H9 (cell line): Measurements from ENCODE around the gene SCN3A. TPM values are rescaled to one million over a fixed set of nuclear protein-coding genes. Genes with fewer than 3 reads are reported as not detected.

Source experiments
- DNase-seq: peaks from one replicate; pipeline ENCODE4 v3.0.0-alpha.2; 2017
- H2AFZ ChIP-seq: one replicate; pipeline ENCODE4 v1.6.1; 2013; ENCODE audit warnings: mild to moderate bottlenecking, low read length, control low read depth, moderate library complexity
- H2AK5ac ChIP-seq: 2 replicates; pipeline ENCODE4 v1.6.1; 2013; ENCODE audit warnings: low read length, control low read depth, mixed read lengths; ENCODE audit not compliant: insufficient read length
- H2BK120ac ChIP-seq: one replicate; pipeline ENCODE4 v1.6.1; 2013; ENCODE audit warnings: low read depth, mild to moderate bottlenecking, low read length, control low read depth, inconsistent platforms; ENCODE audit not compliant: poor library complexity, severe bottlenecking
- H2BK12ac ChIP-seq: 2 replicates; pipeline ENCODE4 v1.6.1; 2013; ENCODE audit warnings: low read length, control low read depth, mixed read lengths, low read depth; ENCODE audit not compliant: insufficient read length
- H2BK15ac ChIP-seq: 2 replicates; pipeline ENCODE4 v1.6.1; 2013; ENCODE audit warnings: low read depth, low read length, control low read depth
- H2BK20ac ChIP-seq: one replicate; pipeline ENCODE4 v1.6.1; 2013; ENCODE audit warnings: low read depth, mild to moderate bottlenecking, low read length, control low read depth, inconsistent platforms; ENCODE audit not compliant: poor library complexity, severe bottlenecking
- H2BK5ac ChIP-seq: 2 replicates; pipeline ENCODE4 v1.6.1; 2013; ENCODE audit warnings: low read length, control low read depth, mixed read lengths; ENCODE audit not compliant: insufficient read length
- H3K14ac ChIP-seq: 2 replicates; pipeline ENCODE4 v1.6.1; 2013; ENCODE audit warnings: low read length, control low read depth; ENCODE audit not compliant: insufficient read depth
- H3K18ac ChIP-seq: 2 replicates; pipeline ENCODE4 v1.6.1; 2013; ENCODE audit warnings: low read depth, mild to moderate bottlenecking, mixed read lengths, low read length, control low read depth; ENCODE audit not compliant: insufficient read length
- H3K23ac ChIP-seq: 2 replicates; pipeline ENCODE4 v1.6.1; 2013; ENCODE audit warnings: low read length, control low read depth, mixed read lengths, low read depth; ENCODE audit not compliant: insufficient read length
- H3K23me2 ChIP-seq: 2 replicates; pipeline ENCODE4 v1.6.1; 2013; ENCODE audit warnings: low read depth, mild to moderate bottlenecking, mixed read lengths, low read length, control low read depth; ENCODE audit not compliant: insufficient read length, poor library complexity, severe bottlenecking
- H3K27ac ChIP-seq: 2 replicates; pipeline ENCODE4 v1.5.1; 2013; ENCODE audit warnings: low read length, control low read depth, mixed read lengths, low read depth; ENCODE audit not compliant: insufficient read length
- H3K27me3 ChIP-seq: 2 replicates; pipeline ENCODE4 v1.6.1; 2013; ENCODE audit warnings: low read length, control low read depth, inconsistent platforms; ENCODE audit not compliant: insufficient read depth
- H3K4ac ChIP-seq: 2 replicates; pipeline ENCODE4 v1.6.1; 2013; ENCODE audit warnings: low read depth, mild to moderate bottlenecking, control low read depth, inconsistent platforms, low read length, moderate library complexity
- H3K4me1 ChIP-seq: 2 replicates; pipeline ENCODE4 v1.6.1; 2013; ENCODE audit warnings: low read length, control low read depth, inconsistent platforms; ENCODE audit not compliant: insufficient read depth
- H3K4me2 ChIP-seq: 2 replicates; pipeline ENCODE4 v1.6.1; 2013; ENCODE audit warnings: low read length, control low read depth, mixed read lengths; ENCODE audit not compliant: insufficient read length, insufficient read depth
- H3K56ac ChIP-seq: 2 replicates; pipeline ENCODE4 v1.6.1; 2013; ENCODE audit warnings: low read depth, mild to moderate bottlenecking, mixed read lengths, low read length, control low read depth; ENCODE audit not compliant: insufficient read length
- H3K79me1 ChIP-seq: 2 replicates; pipeline ENCODE4 v1.6.1; 2013; ENCODE audit warnings: low read depth, mild to moderate bottlenecking, moderate library complexity, low read length, control low read depth, inconsistent platforms; ENCODE audit not compliant: insufficient read depth, poor library complexity, severe bottlenecking
- H3K79me2 ChIP-seq: 2 replicates; pipeline ENCODE4 v1.6.1; 2013; ENCODE audit warnings: low read length, control low read depth, inconsistent platforms; ENCODE audit not compliant: insufficient read depth
- H3K9ac ChIP-seq: 2 replicates; pipeline ENCODE4 v1.6.1; 2013; ENCODE audit warnings: low read length, control low read depth, mixed read lengths; ENCODE audit not compliant: insufficient read length; ENCODE audit errors: extremely low read depth
- H3K9me3 ChIP-seq: one replicate; pipeline ENCODE4 v1.6.1; 2013; ENCODE audit warnings: low read depth, low read length, inconsistent platforms; ENCODE audit not compliant: control insufficient read depth
- H3T11ph ChIP-seq: one replicate; pipeline ENCODE4 v1.6.1; 2013; ENCODE audit warnings: mild to moderate bottlenecking, low read length, control low read depth, inconsistent platforms
- H4K20me1 ChIP-seq: one replicate; pipeline ENCODE4 v1.6.1; 2013; ENCODE audit not compliant: control insufficient read depth, insufficient read length, insufficient read depth
- H4K5ac ChIP-seq: 2 replicates; pipeline ENCODE4 v1.6.1; 2013; ENCODE audit warnings: low read depth, mild to moderate bottlenecking, mixed read lengths, low read length, control low read depth; ENCODE audit not compliant: insufficient read length
- H4K8ac ChIP-seq: replicated peaks from 2 replicates; pipeline ENCODE4 v1.6.1; 2013; ENCODE audit warnings: low read length, control low read depth, mixed read lengths, low read depth; ENCODE audit not compliant: insufficient read length
- H4K91ac ChIP-seq: 2 replicates; pipeline ENCODE4 v1.6.1; 2013; ENCODE audit warnings: low read depth, mild to moderate bottlenecking, moderate library complexity, mixed read lengths, low read length, control low read depth; ENCODE audit not compliant: insufficient read length
- H3K27ac Mint-ChIP-seq, 3 experiments: 2 replicates in 2 of 3; 3 replicates in 1 of 3; pipeline ENCODE4 v1.8.0; 2020 to 2021; ENCODE audit warnings: mixed read lengths in 3 of 3, mild to moderate bottlenecking in 1 of 3, moderate library complexity in 1 of 3
- H3K27me3 Mint-ChIP-seq: 2 replicates; pipeline ENCODE4 v1.8.0; 2021; ENCODE audit warnings: low read depth, mild to moderate bottlenecking, moderate library complexity, mixed read lengths
- H3K36me3 Mint-ChIP-seq, 3 experiments: 2 replicates in 2 of 3; 3 replicates in 1 of 3; pipeline ENCODE4 v1.8.0; 2020 to 2021; ENCODE audit warnings: low read depth in 3 of 3, mixed read lengths in 3 of 3; ENCODE audit not compliant: insufficient read depth in 1 of 3
- H3K4me1 Mint-ChIP-seq, 2 experiments: 2 replicates each; pipeline ENCODE4 v1.8.0; 2020; ENCODE audit warnings: mixed read lengths in 2 of 2
- H3K4me3 Mint-ChIP-seq, 2 experiments: 2 replicates in 1 of 2; 3 replicates in 1 of 2; pipeline ENCODE4 v1.8.0; 2020 to 2021; ENCODE audit warnings: mild to moderate bottlenecking in 2 of 2, mixed read lengths in 2 of 2, moderate library complexity in 1 of 2
- H3K9me3 Mint-ChIP-seq, 2 experiments: 2 replicates in 1 of 2; 3 replicates in 1 of 2; pipeline ENCODE4 v1.8.0; 2020; ENCODE audit warnings: mild to moderate bottlenecking in 2 of 2, mixed read lengths in 2 of 2, moderate library complexity in 1 of 2
- WGBS: extraction: QIAGEN DNeasy Blood & Tissue Kit; methylation state at CpG from one replicate; pipeline ENCODE4 v1.1.7; 2013; ENCODE audit warnings: missing lambda C conversion rate, low lambda C conversion rate, mixed read lengths; ENCODE audit not compliant: insufficient read length; ENCODE audit errors: extremely low coverage; 5-methylcytosine and 5-hydroxymethylcytosine counted together
- total RNA-seq: library from RNA; stranded (reverse); gene quantifications from 2 replicates; pipeline ENCODE4 v1.2.1, GENCODE V29; 2021
- TF ChIP-seq, protein P1 (sequence below): fragments of 200-600 bp; sonication (generic); conservative IDR thresholded peaks from 3 replicates; pipeline ENCODE4 v1.8.0; 2021; ENCODE audit warnings: antibody characterized with exemption, mild to moderate bottlenecking

SCN3A gene
- total RNA-seq, 1 experiment from 2014 or later, result not detected

DNA sequence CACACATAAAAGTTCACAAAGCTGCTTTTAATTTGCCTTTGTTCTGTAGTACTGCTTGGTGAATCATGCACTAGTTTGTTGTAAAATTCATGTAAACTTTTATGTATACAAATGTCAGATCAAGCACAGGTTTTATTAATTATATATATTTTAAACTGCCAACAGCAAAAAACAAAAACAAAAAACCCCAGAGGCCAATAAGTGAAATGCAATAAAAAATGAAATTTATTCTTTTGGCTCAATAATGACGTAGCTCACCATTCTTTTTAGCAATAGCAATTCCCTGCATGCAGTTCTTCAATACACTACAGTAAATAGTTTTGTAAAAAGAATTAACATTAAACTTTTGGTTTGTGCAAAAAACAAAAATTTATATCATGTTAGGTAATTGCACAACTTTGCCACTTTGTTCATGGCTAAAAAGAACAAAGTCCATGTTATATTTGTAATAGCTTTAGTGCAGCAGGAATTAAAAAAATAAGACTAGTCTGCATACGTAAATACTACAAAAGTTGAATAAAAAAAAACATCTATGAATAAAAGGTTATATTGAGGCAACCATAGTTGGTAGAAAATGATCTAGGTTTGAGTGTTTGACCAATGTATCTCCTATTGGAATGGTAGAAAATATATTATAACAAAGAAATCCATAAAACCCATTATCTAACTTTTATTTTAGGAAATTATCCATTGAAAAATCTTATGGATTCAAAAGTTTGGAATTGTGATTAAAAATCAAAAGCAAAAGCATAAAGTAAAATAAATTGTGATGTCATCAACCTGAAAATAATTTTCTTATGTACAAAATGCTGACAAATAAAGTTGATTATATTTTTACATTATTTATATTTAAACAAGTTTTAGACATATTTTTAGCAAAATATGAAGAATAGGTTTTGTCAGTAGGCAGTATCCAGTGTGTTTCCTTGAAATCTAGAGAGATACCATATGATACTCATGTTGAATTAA is 115.6 kb downstream of the SCN3A start:
- TF ChIP-seq, protein P1, sequence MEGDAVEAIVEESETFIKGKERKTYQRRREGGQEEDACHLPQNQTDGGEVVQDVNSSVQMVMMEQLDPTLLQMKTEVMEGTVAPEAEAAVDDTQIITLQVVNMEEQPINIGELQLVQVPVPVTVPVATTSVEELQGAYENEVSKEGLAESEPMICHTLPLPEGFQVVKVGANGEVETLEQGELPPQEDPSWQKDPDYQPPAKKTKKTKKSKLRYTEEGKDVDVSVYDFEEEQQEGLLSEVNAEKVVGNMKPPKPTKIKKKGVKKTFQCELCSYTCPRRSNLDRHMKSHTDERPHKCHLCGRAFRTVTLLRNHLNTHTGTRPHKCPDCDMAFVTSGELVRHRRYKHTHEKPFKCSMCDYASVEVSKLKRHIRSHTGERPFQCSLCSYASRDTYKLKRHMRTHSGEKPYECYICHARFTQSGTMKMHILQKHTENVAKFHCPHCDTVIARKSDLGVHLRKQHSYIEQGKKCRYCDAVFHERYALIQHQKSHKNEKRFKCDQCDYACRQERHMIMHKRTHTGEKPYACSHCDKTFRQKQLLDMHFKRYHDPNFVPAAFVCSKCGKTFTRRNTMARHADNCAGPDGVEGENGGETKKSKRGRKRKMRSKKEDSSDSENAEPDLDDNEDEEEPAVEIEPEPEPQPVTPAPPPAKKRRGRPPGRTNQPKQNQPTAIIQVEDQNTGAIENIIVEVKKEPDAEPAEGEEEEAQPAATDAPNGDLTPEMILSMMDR, result 0 out of 3 replicates have a peak, but pooled peaks have one; percentile 15
- H3K4me1 Mint-ChIP-seq, result peaks cover 6 to 7% of the 10 kb centered on the region in 2 experiments
- H3K36me3 Mint-ChIP-seq, result no peaks in the 10 kb centered on the region; a peak in 1 of 7 replicates
- Histone ChIP-seq H4K8ac (no peak overlapping the region), H2BK15ac (no peak overlapping the region), H2AK5ac (no peak overlapping the region), H2BK20ac (no peak overlapping the region), H3K4me1 (peaks cover 2% of the 10 kb centered on the region; the same call in 1 of the 2 replicates), H3K27me3 (no peaks in the 10 kb centered on the region), H4K91ac (no peak overlapping the region), H2AFZ (no peak overlapping the region), H2BK12ac (no peak overlapping the region), H3K14ac (no peak overlapping the region), H2BK120ac (no peak overlapping the region), H3K79me1 (no peaks in the 10 kb centered on the region), H4K20me1 (no peaks in the 10 kb centered on the region), H3K23ac (no peak overlapping the region), H3K9me3 (no peaks in the 10 kb centered on the region), H3T11ph (no peak overlapping the region), H3K18ac (no peak overlapping the region), H3K56ac (no peak overlapping the region), H3K4ac (no peak overlapping the region), H3K9ac (no peak overlapping the region), H4K5ac (no peak overlapping the region), H3K23me2 (no peaks in the 10 kb centered on the region), H3K4me2 (no peak overlapping the region), H3K27ac (no peak overlapping the region), H2BK5ac (no peak overlapping the region), H3K79me2 (no peaks in the 10 kb centered on the region)
- H3K9me3 Mint-ChIP-seq, result no peaks in the 10 kb centered on the region
- no CpG with 5 or more reads among the region's 2 CpGs for WGBS
- no peak for DNase-seq
- no peak overlapping the region for H3K4me3 Mint-ChIP-seq
- no peak overlapping the region for H3K27ac Mint-ChIP-seq
- no peaks in the 10 kb centered on the region for H3K27me3 Mint-ChIP-seq
